ENCODE data around the gene STRA6. TPM values are rescaled to one million over a fixed set of nuclear protein-coding genes. Genes with fewer than 3 reads are reported as not detected.
A peak's percentile ranks its signal among the peaks of the same experiment; 100 is the strongest.

Gene STRA6, protein sequence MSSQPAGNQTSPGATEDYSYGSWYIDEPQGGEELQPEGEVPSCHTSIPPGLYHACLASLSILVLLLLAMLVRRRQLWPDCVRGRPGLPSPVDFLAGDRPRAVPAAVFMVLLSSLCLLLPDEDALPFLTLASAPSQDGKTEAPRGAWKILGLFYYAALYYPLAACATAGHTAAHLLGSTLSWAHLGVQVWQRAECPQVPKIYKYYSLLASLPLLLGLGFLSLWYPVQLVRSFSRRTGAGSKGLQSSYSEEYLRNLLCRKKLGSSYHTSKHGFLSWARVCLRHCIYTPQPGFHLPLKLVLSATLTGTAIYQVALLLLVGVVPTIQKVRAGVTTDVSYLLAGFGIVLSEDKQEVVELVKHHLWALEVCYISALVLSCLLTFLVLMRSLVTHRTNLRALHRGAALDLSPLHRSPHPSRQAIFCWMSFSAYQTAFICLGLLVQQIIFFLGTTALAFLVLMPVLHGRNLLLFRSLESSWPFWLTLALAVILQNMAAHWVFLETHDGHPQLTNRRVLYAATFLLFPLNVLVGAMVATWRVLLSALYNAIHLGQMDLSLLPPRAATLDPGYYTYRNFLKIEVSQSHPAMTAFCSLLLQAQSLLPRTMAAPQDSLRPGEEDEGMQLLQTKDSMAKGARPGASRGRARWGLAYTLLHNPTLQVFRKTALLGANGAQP
- 14.2 TPM for total RNA-seq

DNA sequence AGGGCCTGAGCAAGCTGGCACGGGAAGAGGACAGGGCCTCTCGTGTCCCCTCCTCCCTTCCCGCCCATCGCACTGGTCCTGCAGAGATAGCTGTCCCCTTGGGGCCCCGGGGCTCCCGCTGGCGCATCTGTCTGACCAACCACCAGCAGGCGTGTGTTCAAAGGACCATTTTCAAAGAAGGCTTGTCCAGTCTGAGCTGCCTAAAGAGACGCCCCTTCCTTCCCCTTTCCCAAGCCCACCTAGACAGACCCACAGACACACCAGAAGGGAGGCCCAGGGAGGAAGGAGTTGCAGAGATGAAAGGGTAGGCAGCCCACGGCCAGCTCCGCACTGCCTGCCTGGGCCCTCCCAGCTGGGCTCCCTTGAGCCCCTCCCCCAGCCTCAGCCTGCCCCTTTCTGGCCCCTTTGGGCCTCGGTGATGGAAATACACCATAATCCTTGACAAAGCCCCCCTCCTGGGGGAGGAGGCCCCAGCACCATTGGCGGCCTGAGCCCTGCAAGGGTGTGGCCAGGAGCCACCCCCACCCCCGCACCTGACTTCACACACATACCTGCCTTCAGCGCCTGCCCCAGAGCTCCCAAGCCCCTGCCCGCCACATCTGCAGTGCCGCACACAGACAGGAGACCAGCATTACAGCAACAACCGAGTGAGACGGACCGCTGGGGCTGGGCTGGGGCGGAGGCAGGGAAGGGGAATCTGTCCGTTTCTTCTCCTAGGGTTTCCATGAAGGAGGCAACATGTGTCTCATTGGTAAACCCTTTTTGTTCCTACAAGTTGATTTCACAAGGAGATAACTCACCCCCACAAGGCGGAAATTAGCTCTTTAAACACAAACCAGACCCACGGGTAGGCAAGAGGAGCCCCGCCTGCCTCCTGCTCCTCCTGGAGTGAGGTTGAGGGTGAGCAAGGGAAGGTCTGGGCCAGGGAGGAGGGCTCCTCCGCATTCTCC, at the start of gene STRA6:
STRA6 (minus strand) TSS at position 336 of the 950 bp plus-strand sequence. CDS start 520 bp downstream, outside the sequence.
- peak; percentile 77 for DNase-seq

GRCh38 chr15:74252291-74252690, 49.7 kb upstream of the STRA6 start:
- peak; percentile 19 for DNase-seq

- DNase-seq: peak; percentile 90
These were observed 48.7 kb upstream of the STRA6 start for GRCh38 chr15:74251131-74251811.

DNA sequence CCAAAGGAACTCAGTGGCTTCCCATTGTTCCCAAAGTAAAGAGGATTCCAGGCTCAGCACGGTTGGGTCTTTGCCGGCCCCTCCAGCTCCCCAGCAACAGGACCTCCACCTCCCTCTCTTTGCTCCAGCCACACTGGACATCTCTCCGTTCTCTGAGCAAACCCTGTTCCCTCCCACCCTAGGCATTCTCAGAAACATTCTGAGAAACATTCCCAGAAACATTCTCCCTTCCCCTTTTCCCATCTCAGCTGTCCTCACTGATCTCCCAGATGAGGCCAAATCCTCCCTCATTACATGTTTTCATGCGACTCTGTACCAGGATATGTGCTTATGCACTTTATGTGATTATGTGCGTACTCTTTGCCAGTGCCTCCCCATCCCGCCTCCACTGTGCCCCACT, 47.7 kb upstream of the STRA6 start:
- DNase-seq: peak; percentile 40

DNA sequence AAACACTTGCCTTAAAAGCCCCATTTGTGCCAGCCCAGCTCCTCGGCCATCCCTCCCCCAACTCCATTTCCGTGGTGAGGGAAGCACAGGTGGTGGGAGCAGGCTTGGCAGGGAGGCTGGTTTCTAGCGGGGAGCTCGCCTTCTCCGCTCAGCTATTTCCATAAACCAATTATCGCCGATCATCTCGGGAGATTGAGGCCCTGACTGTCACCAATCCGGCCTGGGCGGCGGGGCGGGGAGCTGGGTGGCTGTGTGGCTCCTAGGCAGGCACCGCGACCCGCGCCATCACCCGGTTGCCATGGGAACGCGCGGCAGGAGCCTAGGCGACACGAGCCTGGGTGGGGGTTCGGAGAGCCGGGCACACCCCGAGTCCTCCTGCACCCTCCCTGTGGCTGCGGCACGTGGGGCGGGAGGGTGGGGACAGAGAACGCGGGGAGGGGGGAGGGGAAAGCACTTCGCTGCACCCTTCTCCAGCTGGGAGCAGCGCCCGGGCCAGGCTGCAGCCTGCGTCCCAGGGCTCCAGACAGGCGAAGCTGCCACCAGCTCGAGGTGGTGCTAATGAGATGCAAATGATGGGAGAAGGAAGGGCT, 42.9 kb upstream of the STRA6 start:
- DNase-seq: peak; percentile 75

- no peak for DNase-seq
These were observed 42.3 kb upstream of the STRA6 start for GRCh38 chr15:74244822-74245341.

GRCh38 chr15:74243431-74243830, 40.8 kb upstream of the STRA6 start:
- no peak for DNase-seq

GRCh38 chr15:74242441-74243185, 40.0 kb upstream of the STRA6 start:
- DNase-seq: no peak

DNA sequence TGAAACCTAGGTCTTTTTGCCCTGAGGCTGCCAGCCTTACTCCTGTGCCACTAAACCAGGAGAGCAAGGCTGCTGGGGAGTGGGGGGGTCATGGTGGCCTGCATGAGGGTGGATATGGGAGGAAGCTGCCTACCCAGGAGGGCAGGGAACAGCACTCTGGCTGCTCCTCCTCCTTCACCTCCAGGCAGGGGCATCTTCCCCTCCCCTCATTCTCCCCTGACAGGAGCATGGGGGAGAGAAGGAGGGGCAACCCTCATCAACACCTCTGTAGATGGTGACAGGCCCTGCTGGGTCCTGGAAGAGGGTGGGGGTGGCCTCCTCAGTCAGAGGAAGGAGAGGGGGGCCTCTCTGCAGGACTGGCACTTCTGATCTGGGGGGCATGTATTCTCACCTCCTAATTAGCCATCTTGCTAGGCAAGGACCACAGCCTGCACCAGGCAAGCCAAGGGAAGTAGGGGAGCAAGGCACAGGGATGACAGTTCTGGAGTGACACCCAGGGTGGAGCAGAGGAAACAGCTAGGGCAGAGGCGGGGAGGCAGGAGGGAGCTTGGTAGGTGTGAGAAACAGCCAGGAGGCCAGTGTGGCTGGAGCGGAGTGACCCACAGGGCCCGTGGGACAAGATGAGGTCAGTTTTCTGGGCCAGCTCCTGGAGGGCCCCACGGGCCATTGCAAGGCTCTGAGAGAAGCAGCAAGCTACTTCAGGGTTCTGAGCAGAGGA, 38.5 kb upstream of the STRA6 start:
- no peak for DNase-seq

DNA sequence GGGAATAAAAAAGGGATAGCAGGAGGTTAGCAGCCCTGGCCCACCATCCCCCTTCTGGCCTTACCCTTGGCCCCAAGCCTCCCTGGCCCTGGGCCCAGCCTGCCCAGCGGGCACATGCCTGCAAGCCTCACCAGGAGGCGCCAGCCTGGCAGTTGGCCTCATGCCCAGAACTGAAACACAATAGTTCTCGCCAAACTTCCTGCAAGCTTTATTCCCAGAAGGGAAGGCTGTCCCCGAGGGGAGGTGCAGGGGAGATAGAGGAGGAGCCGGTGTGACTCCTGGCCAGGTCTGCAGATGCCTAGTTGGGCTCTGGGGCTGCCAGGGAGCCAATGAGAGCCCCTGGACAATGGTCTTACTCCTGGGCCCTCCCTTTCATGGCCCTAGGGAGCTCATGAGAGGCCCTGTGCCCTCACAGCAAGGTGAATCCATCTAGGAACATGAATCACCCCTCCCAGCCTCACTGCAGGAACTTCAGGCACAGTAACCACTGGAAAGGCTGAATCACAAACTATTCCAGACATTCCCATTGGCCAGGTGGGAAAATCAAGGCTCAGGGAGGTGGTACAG, 37.5 kb upstream of the STRA6 start:
- DNase-seq: peak; percentile 91

- peak; percentile 55 for DNase-seq
These were observed 36.6 kb upstream of the STRA6 start for GRCh38 chr15:74239051-74239705.

- no peak for DNase-seq
These were observed 33.4 kb upstream of the STRA6 start, which contains the start of gene CCDC33 for GRCh38 chr15:74235962-74236361. Gene CCDC33, plus strand, starts transcription at chr15:74236326. Its CDS starts 394 bp downstream, at chr15:74236720.

DNA sequence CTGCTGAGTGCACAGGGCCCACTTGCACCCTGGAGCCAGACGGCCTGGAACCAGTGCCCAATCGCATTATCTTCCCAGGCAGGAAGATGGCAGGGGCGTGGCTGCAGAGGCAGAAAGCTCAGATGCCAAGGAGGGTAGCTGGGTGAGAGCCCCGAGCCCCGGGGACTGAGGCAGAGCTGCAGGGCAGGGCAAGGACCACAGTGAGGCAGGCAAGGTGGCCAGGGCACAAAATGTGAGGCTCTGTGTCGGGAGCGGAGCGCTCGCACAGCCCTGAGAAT, 31.9 kb upstream of the STRA6 start:
- no peak for DNase-seq

GRCh38 chr15:74233851-74234597, 31.4 kb upstream of the STRA6 start:
- no peak for DNase-seq

GRCh38 chr15:74233373-74233772, 30.8 kb upstream of the STRA6 start:
- DNase-seq: no peak

GRCh38 chr15:74231475-74231874, 28.9 kb upstream of the STRA6 start:
- no peak for DNase-seq

DNA sequence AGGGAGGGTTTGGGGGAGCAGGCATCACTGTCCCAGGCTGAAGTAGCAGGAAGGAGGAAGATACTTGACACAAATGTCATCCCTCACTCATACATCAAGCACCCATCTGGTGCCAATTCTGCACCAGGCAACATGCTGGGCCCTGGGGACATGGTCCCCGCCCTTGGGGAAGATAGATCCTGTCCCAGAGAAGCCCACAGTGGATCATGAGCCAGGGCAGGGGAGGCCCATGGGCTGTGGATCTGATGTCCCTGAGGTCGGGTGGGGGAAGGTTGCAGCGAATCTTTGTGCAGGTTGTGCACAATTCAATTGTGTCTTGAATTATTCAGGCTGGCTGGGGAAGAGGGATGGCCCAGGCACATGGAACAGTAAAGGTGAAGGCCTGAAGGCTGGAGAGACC, 27.1 kb upstream of the STRA6 start:
- no peak for DNase-seq

DNA sequence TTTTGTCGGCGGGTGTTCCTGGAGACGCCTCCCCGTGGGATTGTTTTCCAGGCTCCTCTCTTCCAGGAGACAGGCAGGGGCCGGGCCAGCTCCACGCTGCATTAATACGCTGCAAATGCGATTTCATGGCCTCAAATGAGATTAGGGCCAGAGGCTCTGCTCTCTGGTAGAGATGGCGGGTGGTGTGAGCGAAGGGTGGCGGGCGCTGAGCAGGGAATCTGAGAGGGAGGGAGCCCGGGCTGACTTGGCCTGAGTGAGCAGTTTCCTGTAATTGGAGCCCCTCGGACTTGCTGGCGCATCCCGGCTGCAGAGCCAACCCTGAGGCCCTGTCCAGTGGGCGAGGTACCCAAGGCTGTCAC, 26.1 kb upstream of the STRA6 start:
- peak; percentile 94 for DNase-seq
